ENCODE data around the gene TCP11L2. TPM values are rescaled to one million over a fixed set of nuclear protein-coding genes. Genes with fewer than 3 reads are reported as not detected.
A peak's percentile ranks its signal among the peaks of the same experiment; 100 is the strongest.

Gene TCP11L2
- total and polyA plus RNA-seq, 2 of the 13 experiments (the other 11 are each of a cell fraction or from before 2014, with no cell fraction given), result 4.6 to 24.1 TPM

DNA sequence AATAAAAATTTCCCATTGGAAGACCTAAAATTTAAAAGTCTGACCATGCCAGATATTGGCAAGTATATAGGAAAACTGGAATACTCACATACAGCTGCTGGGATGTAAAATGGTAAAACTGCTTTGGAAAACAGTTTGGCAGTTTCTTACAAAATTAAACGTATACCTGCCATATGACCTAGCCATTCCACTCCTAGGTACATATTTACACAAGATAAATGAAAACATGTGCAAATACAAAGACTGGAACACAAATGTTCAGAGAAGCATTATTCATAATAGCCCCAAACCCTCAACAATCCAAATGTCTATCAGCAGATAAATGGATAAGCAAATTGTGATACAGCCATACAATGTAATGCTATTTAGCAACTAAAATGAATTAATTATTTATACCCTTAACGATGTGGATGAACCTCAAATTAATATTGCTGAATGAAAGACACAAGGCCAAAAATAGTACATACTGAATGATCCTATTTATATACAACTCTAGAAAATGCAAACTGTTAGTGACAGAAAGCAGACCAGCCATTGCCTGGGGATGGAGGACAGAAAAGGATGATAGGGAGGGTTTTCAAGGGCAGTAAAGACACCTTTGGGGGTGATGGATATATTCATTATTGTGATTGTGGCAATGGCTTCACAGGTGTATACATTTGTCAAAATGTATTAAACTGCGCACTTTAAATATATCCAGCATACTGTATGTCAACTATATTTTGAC, 21.3 kb upstream of the TCP11L2 start:
- no TSS peak for BruUV-seq (replicated peaks)
- in situ Hi-C loops (cut with HindIII; ENCODE audit: extremely low pct_ligation_motif_present, low pct_unique_long_range_greater_than_20kb), result loop anchor here (5.0 to 10.0 kb wide), 2 partner anchors 54 to 186 kb away; no protein-coding TSS in a partner anchor
- POLR2A ChIA-PET, result interaction anchor here (1.1 to 1.9 kb wide), 6 partner anchors 9 to 142 kb away, joined by 3 to 17 read pairs (median 10); partner anchors contain the start of genes CKAP4 and NUAK1
- no peak for TF ChIP-seq TEAD3 (CRISPR knock-in tag; optimal IDR thresholded peaks at IDR 0.05; ENCODE audit: borderline replicate concordance)
- TF ChIP-seq, protein P1, sequence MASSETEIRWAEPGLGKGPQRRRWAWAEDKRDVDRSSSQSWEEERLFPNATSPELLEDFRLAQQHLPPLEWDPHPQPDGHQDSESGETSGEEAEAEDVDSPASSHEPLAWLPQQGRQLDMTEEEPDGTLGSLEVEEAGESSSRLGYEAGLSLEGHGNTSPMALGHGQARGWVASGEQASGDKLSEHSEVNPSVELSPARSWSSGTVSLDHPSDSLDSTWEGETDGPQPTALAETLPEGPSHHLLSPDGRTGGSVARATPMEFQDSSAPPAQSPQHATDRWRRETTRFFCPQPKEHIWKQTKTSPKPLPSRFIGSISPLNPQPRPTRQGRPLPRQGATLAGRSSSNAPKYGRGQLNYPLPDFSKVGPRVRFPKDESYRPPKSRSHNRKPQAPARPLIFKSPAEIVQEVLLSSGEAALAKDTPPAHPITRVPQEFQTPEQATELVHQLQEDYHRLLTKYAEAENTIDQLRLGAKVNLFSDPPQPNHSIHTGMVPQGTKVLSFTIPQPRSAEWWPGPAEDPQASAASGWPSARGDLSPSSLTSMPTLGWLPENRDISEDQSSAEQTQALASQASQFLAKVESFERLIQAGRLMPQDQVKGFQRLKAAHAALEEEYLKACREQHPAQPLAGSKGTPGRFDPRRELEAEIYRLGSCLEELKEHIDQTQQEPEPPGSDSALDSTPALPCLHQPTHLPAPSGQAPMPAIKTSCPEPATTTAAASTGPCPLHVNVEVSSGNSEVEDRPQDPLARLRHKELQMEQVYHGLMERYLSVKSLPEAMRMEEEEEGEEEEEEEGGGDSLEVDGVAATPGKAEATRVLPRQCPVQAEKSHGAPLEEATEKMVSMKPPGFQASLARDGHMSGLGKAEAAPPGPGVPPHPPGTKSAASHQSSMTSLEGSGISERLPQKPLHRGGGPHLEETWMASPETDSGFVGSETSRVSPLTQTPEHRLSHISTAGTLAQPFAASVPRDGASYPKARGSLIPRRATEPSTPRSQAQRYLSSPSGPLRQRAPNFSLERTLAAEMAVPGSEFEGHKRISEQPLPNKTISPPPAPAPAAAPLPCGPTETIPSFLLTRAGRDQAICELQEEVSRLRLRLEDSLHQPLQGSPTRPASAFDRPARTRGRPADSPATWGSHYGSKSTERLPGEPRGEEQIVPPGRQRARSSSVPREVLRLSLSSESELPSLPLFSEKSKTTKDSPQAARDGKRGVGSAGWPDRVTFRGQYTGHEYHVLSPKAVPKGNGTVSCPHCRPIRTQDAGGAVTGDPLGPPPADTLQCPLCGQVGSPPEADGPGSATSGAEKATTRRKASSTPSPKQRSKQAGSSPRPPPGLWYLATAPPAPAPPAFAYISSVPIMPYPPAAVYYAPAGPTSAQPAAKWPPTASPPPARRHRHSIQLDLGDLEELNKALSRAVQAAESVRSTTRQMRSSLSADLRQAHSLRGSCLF (CRISPR knock-in tag; IDR thresholded peaks at IDR 0.05; ENCODE audit: borderline replicate concordance), result no peak
- TF ChIP-seq KLF12 (CRISPR knock-in tag; IDR thresholded peaks at IDR 0.05; ENCODE audit: borderline replicate concordance), result no peak
- TF ChIP-seq YEATS4 (CRISPR knock-in tag; IDR thresholded peaks at IDR 0.05; ENCODE audit: borderline replicate concordance), result no peak
- TF ChIP-seq, protein P2, sequence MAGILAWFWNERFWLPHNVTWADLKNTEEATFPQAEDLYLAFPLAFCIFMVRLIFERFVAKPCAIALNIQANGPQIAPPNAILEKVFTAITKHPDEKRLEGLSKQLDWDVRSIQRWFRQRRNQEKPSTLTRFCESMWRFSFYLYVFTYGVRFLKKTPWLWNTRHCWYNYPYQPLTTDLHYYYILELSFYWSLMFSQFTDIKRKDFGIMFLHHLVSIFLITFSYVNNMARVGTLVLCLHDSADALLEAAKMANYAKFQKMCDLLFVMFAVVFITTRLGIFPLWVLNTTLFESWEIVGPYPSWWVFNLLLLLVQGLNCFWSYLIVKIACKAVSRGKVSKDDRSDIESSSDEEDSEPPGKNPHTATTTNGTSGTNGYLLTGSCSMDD (CRISPR knock-in tag; IDR thresholded peaks at IDR 0.05), result no peak
- no peak for TF ChIP-seq ZNF850 (CRISPR knock-in tag; conservative IDR thresholded peaks at IDR 0.05)
- no peak for TF ChIP-seq SALL2 (CRISPR knock-in tag; IDR thresholded peaks at IDR 0.05)
- TF ChIP-seq, protein P3, sequence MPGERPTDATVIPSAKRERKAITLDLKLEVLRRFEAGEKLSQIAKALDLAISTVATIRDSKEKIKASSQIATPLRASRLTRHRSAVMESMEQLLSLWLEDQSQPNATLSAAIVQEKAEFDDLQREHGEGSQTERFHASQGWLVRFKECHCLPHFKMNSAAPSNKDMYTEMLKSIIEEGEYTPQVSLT (CRISPR knock-in tag; IDR thresholded peaks at IDR 0.05; ENCODE audit: borderline replicate concordance, low read depth), result no peak
- TF ChIP-seq, protein P4, sequence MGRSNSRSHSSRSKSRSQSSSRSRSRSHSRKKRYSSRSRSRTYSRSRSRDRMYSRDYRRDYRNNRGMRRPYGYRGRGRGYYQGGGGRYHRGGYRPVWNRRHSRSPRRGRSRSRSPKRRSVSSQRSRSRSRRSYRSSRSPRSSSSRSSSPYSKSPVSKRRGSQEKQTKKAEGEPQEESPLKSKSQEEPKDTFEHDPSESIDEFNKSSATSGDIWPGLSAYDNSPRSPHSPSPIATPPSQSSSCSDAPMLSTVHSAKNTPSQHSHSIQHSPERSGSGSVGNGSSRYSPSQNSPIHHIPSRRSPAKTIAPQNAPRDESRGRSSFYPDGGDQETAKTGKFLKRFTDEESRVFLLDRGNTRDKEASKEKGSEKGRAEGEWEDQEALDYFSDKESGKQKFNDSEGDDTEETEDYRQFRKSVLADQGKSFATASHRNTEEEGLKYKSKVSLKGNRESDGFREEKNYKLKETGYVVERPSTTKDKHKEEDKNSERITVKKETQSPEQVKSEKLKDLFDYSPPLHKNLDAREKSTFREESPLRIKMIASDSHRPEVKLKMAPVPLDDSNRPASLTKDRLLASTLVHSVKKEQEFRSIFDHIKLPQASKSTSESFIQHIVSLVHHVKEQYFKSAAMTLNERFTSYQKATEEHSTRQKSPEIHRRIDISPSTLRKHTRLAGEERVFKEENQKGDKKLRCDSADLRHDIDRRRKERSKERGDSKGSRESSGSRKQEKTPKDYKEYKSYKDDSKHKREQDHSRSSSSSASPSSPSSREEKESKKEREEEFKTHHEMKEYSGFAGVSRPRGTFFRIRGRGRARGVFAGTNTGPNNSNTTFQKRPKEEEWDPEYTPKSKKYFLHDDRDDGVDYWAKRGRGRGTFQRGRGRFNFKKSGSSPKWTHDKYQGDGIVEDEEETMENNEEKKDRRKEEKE (IDR thresholded peaks at IDR 0.05), result no peak
- TF ChIP-seq TGIF2 (CRISPR knock-in tag; IDR thresholded peaks at IDR 0.05), result no peak
- no peak for TF ChIP-seq HNRNPUL1 (IDR thresholded peaks at IDR 0.05; ENCODE audit: low read depth, low read length)
- TF ChIP-seq, protein P5, sequence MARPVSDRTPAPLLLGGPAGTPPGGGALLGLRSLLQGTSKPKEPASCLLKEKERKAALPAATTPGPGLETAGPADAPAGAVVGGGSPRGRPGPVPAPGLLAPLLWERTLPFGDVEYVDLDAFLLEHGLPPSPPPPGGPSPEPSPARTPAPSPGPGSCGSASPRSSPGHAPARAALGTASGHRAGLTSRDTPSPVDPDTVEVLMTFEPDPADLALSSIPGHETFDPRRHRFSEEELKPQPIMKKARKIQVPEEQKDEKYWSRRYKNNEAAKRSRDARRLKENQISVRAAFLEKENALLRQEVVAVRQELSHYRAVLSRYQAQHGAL (CRISPR knock-in tag; IDR thresholded peaks at IDR 0.05; ENCODE audit: not compliant biosample characterization), result no peak
- no peak for TF ChIP-seq ZNF331 (CRISPR knock-in tag; IDR thresholded peaks at IDR 0.05)

More for the DNA sequence above, 21.3 kb upstream of the TCP11L2 start:
- peaks cover 73% of the 10 kb centered on the region for H3K4me1 ChIP-seq (ENCODE audit: insufficient read depth, low read length)
- CTCF ChIA-PET (ENCODE audit: low intra/inter-chr PET ratio, low total read pairs), result interaction anchor here (1.6 to 4.5 kb wide), 2 partner anchors 54 kb away, joined by 9 to 40 read pairs; no protein-coding TSS in a partner anchor
- no peak overlapping the region for H3K9ac ChIP-seq (ENCODE audit: insufficient read depth, low read depth, low read length)
- DNase-seq (ENCODE audit: low spot score), result no peak
- no peak overlapping the region for H3K27ac ChIP-seq (ENCODE audit: extremely low read length, insufficient read depth, low read length)
- no peak for FAIRE-seq
- intact Hi-C loops (cut with micrococcal nuclease; ENCODE audit: unreplicated experiment), result no loop called here
- ATAC-seq, result no peak
- WGBS (ENCODE audit: low lambda C conversion rate), result 38% methylated on average over 3 of the region's 3 CpGs
- H3K79me2 ChIP-seq (ENCODE audit: insufficient read depth, low read length), result no peaks in the 10 kb centered on the region
- H2AFZ ChIP-seq (ENCODE audit: low read length), result no peak overlapping the region
- H3K27me3 ChIP-seq (ENCODE audit: control insufficient read depth in 1 of 2, insufficient read depth in 2 of 2, low read length in 2 of 2), result peaks cover 0 to 24% of the 10 kb centered on the region in 2 experiments; a peak in 3 of 5 replicates
- no peaks in the 10 kb centered on the region for H3K9me3 ChIP-seq (ENCODE audit: low read length)
- peak overlapping the region; percentile 13; the same call in 1 of the 2 replicates for H3K4me2 ChIP-seq (ENCODE audit: low read depth, low read length)
- no peaks in the 10 kb centered on the region for H3K36me3 ChIP-seq (replicated peaks in 1 of 2; ENCODE audit: control insufficient read depth in 1 of 2, insufficient read depth in 2 of 2, low read length in 2 of 2)
- no peaks in the 10 kb centered on the region for H4K20me1 ChIP-seq (ENCODE audit: insufficient read depth, low read length)
- no peak overlapping the region for H3K4me3 ChIP-seq (replicated peaks in 1 of 3; ENCODE audit: insufficient read depth in 1 of 3, low read depth in 2 of 3, low read length in 3 of 3)
